ENCODE results near the gene PTCD1. TPM values are rescaled to one million over a fixed set of nuclear protein-coding genes. Genes with fewer than 3 reads are reported as not detected.

PTCD1 gene
- total RNA-seq, 4 donors from 2014 or later, result 8.3 to 9.1 (median 8.6) TPM

GRCh38 chr7:99410635-99411034 is 28.0 kb downstream of the PTCD1 start:
- Histone ChIP-seq H3K4me3 (no peak overlapping the region), H3K36me3 (peaks cover 0 to 52% (median 3%) of the 10 kb centered on the region in 3 donors), H3K27ac (no peak overlapping the region), H3K27me3 (no peaks in the 10 kb centered on the region), H3K9me3 (no peaks in the 10 kb centered on the region), H3K4me1 (peaks cover 6 to 31% (median 19%) of the 10 kb centered on the region in 4 donors)
- TF ChIP-seq CTCF (IDR thresholded peaks at IDR 0.05) (no peak), POLR2A (IDR thresholded peaks at IDR 0.05) (no peak)
- no peak for DNase-seq

GRCh38 chr7:99409806-99410205 is 28.8 kb downstream of the PTCD1 start:
- no peak for DNase-seq
- TF ChIP-seq CTCF (IDR thresholded peaks at IDR 0.05) (no peak), POLR2A (IDR thresholded peaks at IDR 0.05) (no peak)
- peaks cover 6 to 32% (median 19%) of the 10 kb centered on the region in 4 donors for H3K4me1 ChIP-seq
- H3K36me3 ChIP-seq, result peaks cover 0 to 47% (median 3%) of the 10 kb centered on the region in 3 donors
- H3K27ac ChIP-seq, result peak overlapping the region in 3 of 4 donors; percentile 93 to 96 (median 94)
- H3K27me3 ChIP-seq, result no peaks in the 10 kb centered on the region
- H3K4me3 ChIP-seq, result peak overlapping the region; percentile 80 to 98 (median 86)
- no peaks in the 10 kb centered on the region for H3K9me3 ChIP-seq

- Histone ChIP-seq H3K36me3 (peaks cover 0 to 47% (median 3%) of the 10 kb centered on the region in 3 donors), H3K27me3 (no peaks in the 10 kb centered on the region)
Observed at GRCh38 chr7:99409192-99409572, 29.4 kb downstream of the PTCD1 start.

GRCh38 chr7:99408379-99409191 is 30.0 kb downstream of the PTCD1 start, which contains the start of the genes BUD31 and PDAP1:
Gene BUD31, plus strand, starts transcription at chr7:99408969. Its CDS starts 2,124 bp downstream, at chr7:99411093.
Gene PDAP1, minus strand, starts transcription at chr7:99408597. Its CDS starts 49 bp downstream, at chr7:99408548.
- H3K4me1 ChIP-seq, result peaks cover 6 to 38% (median 19%) of the 10 kb centered on the region in 4 donors
- peak within 1 kb of the TSS; percentile 93 to 97 (median 95) for H3K27ac ChIP-seq
- H3K36me3 ChIP-seq, result peaks cover 0 to 46% (median 3%) of the 10 kb centered on the region in 3 donors
- peak; percentile 92 to 97 (median 96) for DNase-seq
- no peaks in the 10 kb centered on the region for H3K9me3 ChIP-seq
- H3K27me3 ChIP-seq, result no peaks in the 10 kb centered on the region
- H3K4me3 ChIP-seq, result peak within 1 kb of the TSS; percentile 80 to 98 (median 86)
- peak in 4 of 6 experiments; percentile 32 to 56 (median 52) for TF ChIP-seq CTCF (IDR thresholded peaks at IDR 0.05)
- TF ChIP-seq POLR2A (IDR thresholded peaks at IDR 0.05), result peak; percentile 74 to 95

More at GRCh38 chr7:99409192-99409572, 29.4 kb downstream of the PTCD1 start:
- Histone ChIP-seq H3K4me3 (peak overlapping the region; percentile 80 to 98 (median 86)), H3K9me3 (no peaks in the 10 kb centered on the region), H3K27ac (peak overlapping the region; percentile 93 to 97 (median 95)), H3K4me1 (peaks cover 6 to 38% (median 19%) of the 10 kb centered on the region in 4 donors)
- no peak for TF ChIP-seq POLR2A (IDR thresholded peaks at IDR 0.05)
- no peak for TF ChIP-seq CTCF (IDR thresholded peaks at IDR 0.05)
- DNase-seq, result no peak

GRCh38 chr7:99407872-99408378 is 30.7 kb downstream of the PTCD1 start:
- Histone ChIP-seq H3K27me3 (no peaks in the 10 kb centered on the region), H3K4me3 (peak overlapping the region; percentile 80 to 98 (median 86)), H3K4me1 (peaks cover 6 to 38% (median 19%) of the 10 kb centered on the region in 4 donors), H3K27ac (peak overlapping the region; percentile 93 to 97 (median 95)), H3K9me3 (no peaks in the 10 kb centered on the region), H3K36me3 (peaks cover 0 to 46% (median 3%) of the 10 kb centered on the region in 3 donors)
- DNase-seq, result peak in 2 of 3 donors; percentile 64 to 66
- no peak for TF ChIP-seq CTCF (IDR thresholded peaks at IDR 0.05)
- TF ChIP-seq POLR2A (IDR thresholded peaks at IDR 0.05), result no peak

Data from Peyer's patch (tissue), 4 donors.